ENCODE data around the gene ZNF346. TPM values are rescaled to one million over a fixed set of nuclear protein-coding genes. Genes with fewer than 3 reads are reported as not detected.
A peak's percentile ranks its signal among the peaks of the same experiment; 100 is the strongest.

The ZNF346 gene
- total RNA-seq, 1 donor from 2014 or later = 26.3 TPM

DNA sequence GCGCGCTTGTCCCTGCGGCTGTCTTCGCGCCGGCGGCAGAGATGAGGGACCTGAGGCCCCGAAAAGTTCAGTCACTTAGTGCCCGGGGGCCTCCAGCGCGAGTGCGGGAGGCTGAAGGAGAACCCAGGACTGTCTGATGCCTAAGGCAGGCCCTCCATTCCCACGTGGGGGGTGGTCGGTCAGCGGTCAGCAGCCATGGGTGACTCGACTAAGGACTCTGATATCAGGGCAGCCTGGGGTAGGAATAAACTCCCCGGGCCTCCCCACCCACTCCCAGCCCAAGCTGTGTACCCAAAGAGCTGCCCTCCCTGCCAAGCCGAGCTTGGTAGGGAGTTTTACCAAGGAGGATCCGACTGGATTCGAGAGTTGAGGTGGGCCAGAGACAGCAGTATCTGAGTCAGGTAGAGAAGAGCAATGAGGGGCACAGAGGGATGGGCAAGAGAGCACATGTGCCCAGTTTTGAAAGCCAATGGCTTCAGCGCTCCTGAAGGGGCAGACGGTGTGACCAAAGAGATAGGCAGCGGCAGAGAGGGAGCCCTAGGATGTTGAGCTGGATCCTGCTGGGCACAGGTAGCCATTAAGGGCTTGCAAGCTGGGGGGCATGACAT is 65.0 kb downstream of the ZNF346 start:
- no peak for DNase-seq (ENCODE audit: low spot score)
- peaks cover 33% of the 10 kb centered on the region for H3K4me1 Mint-ChIP-seq (ENCODE audit: unreplicated experiment)
- TF ChIP-seq, protein P1, sequence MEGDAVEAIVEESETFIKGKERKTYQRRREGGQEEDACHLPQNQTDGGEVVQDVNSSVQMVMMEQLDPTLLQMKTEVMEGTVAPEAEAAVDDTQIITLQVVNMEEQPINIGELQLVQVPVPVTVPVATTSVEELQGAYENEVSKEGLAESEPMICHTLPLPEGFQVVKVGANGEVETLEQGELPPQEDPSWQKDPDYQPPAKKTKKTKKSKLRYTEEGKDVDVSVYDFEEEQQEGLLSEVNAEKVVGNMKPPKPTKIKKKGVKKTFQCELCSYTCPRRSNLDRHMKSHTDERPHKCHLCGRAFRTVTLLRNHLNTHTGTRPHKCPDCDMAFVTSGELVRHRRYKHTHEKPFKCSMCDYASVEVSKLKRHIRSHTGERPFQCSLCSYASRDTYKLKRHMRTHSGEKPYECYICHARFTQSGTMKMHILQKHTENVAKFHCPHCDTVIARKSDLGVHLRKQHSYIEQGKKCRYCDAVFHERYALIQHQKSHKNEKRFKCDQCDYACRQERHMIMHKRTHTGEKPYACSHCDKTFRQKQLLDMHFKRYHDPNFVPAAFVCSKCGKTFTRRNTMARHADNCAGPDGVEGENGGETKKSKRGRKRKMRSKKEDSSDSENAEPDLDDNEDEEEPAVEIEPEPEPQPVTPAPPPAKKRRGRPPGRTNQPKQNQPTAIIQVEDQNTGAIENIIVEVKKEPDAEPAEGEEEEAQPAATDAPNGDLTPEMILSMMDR (IDR thresholded peaks at IDR 0.05; ENCODE audit: unreplicated experiment) = no peak
- peak overlapping the region; percentile 17 for H3K4me3 Mint-ChIP-seq (ENCODE audit: unreplicated experiment)
- peaks cover 27% of the 10 kb centered on the region for H3K27me3 Mint-ChIP-seq (ENCODE audit: unreplicated experiment)
- H3K27ac Mint-ChIP-seq (ENCODE audit: unreplicated experiment) = no peak overlapping the region
- no peaks in the 10 kb centered on the region for H3K9me3 Mint-ChIP-seq (ENCODE audit: unreplicated experiment)
- H3K36me3 Mint-ChIP-seq (ENCODE audit: low read depth, unreplicated experiment) = no peaks in the 10 kb centered on the region

DNA sequence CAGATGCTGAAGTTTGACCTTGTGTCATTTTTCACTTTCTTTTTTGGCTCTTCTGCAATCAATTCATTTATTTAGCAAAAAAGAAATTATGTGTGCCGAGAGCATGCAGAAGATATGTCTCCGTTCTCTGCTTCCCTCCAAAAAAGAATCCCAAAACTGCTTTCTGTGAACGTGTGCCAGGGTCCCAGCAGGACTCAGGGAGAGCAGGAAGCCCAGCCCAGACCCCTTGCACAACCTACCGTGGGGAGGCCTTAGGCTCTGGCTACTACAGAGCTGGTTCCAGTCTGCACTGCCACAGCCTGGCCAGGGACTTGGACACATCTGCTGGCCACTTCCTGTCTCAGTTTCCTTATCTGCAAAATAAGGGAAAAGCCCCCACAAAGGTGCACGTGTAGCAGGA is 66.6 kb downstream of the ZNF346 start:
- no peak overlapping the region for H3K27ac Mint-ChIP-seq (ENCODE audit: unreplicated experiment)
- TF ChIP-seq, protein P1 (IDR thresholded peaks at IDR 0.05; ENCODE audit: unreplicated experiment) = no peak
- peaks cover 20% of the 10 kb centered on the region for H3K27me3 Mint-ChIP-seq (ENCODE audit: unreplicated experiment)
- peaks cover 28% of the 10 kb centered on the region for H3K4me1 Mint-ChIP-seq (ENCODE audit: unreplicated experiment)
- no peak for DNase-seq (ENCODE audit: low spot score)
- no peaks in the 10 kb centered on the region for H3K9me3 Mint-ChIP-seq (ENCODE audit: unreplicated experiment)
- no peaks in the 10 kb centered on the region for H3K36me3 Mint-ChIP-seq (ENCODE audit: low read depth, unreplicated experiment)
- peak overlapping the region; percentile 78 for H3K4me3 Mint-ChIP-seq (ENCODE audit: unreplicated experiment)

DNA sequence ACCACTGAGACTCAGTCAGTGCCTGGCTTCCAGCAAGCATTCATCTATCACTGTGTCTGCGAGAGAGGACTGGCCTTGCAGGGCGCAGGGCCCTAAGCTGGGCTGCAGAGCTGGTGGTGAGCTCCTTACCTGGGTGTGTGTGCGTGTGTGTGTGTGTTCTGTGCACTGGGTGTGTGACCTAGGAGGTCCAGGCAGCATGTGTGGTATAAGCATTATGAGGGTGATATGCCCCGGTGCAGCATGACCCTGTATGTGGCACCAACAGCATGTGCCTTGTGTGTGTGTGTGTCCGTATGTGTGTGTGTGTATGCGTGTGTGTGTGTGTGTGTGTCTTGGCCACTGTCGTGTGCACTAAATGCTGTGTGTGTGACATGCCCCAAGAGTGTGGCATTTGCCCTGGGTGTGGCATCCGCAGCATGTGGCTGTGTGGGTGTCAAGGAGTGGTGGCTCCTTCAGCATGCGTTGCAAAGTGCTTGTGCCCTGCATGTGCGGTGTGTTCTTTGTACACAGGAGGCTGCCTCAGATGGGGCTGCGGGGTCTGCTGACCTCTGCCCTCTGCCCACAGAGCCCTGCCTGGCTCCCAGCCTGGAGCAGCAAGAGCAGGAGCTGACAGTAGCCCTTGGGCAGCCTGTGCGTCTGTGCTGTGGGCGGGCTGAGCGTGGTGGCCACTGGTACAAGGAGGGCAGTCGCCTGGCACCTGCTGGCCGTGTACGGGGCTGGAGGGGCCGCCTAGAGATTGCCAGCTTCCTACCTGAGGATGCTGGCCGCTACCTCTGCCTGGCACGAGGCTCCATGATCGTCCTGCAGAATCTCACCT is 67.5 kb downstream of the ZNF346 start:
- H3K27me3 Mint-ChIP-seq (ENCODE audit: unreplicated experiment) = peaks cover 21% of the 10 kb centered on the region
- no peak for DNase-seq (ENCODE audit: low spot score)
- TF ChIP-seq, protein P1 (IDR thresholded peaks at IDR 0.05; ENCODE audit: unreplicated experiment) = no peak
- H3K4me3 Mint-ChIP-seq (ENCODE audit: unreplicated experiment) = peak overlapping the region; percentile 23
- no peaks in the 10 kb centered on the region for H3K9me3 Mint-ChIP-seq (ENCODE audit: unreplicated experiment)
- no peaks in the 10 kb centered on the region for H3K36me3 Mint-ChIP-seq (ENCODE audit: low read depth, unreplicated experiment)
- no peak overlapping the region for H3K27ac Mint-ChIP-seq (ENCODE audit: unreplicated experiment)
- peaks cover 37% of the 10 kb centered on the region for H3K4me1 Mint-ChIP-seq (ENCODE audit: unreplicated experiment)

DNA sequence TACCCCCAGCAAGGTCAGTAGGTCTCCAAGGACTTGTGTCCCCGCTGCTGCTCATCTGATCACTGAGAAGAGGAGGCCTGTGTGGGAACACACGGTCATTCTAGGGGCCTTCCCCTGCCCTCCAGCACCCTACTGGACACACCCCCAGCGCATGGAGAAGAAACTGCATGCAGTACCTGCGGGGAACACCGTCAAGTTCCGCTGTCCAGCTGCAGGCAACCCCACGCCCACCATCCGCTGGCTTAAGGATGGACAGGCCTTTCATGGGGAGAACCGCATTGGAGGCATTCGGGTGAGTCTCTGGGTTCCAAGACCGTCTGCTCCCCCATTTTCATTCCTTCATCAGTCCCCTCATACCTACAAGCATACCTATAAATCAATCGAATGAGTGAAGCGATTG is 68.3 kb downstream of the ZNF346 start:
- TF ChIP-seq, protein P1 (IDR thresholded peaks at IDR 0.05; ENCODE audit: unreplicated experiment) = no peak
- no peak for DNase-seq (ENCODE audit: low spot score)
- H3K4me3 Mint-ChIP-seq (ENCODE audit: unreplicated experiment) = no peak overlapping the region
- peaks cover 43% of the 10 kb centered on the region for H3K4me1 Mint-ChIP-seq (ENCODE audit: unreplicated experiment)
- H3K36me3 Mint-ChIP-seq (ENCODE audit: low read depth, unreplicated experiment) = no peaks in the 10 kb centered on the region
- H3K27ac Mint-ChIP-seq (ENCODE audit: unreplicated experiment) = no peak overlapping the region
- peaks cover 21% of the 10 kb centered on the region for H3K27me3 Mint-ChIP-seq (ENCODE audit: unreplicated experiment)
- no peaks in the 10 kb centered on the region for H3K9me3 Mint-ChIP-seq (ENCODE audit: unreplicated experiment)

DNA sequence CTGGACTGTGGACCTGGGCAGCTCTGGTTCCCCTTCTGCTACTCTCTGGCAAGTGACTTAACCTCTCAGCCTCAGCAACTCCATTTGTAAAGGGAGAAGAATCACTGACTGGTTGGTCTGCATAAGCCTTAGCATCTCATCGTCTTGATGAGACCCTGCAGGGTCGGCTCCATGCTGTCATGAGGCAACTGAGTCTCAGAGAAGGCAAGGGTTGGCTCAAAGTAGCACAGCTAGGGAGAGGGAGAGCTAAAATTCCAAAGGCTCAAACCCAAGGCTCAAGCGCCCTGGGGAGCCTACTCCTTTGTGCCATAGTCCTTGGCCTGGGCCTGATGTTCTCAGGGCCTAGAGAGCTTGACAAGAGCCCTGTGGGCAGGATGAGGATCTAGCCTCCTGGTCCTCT is 68.7 kb downstream of the ZNF346 start:
- H3K9me3 Mint-ChIP-seq (ENCODE audit: unreplicated experiment) = no peaks in the 10 kb centered on the region
- no peaks in the 10 kb centered on the region for H3K36me3 Mint-ChIP-seq (ENCODE audit: low read depth, unreplicated experiment)
- peaks cover 18% of the 10 kb centered on the region for H3K27me3 Mint-ChIP-seq (ENCODE audit: unreplicated experiment)
- H3K27ac Mint-ChIP-seq (ENCODE audit: unreplicated experiment) = no peak overlapping the region
- no peak for DNase-seq (ENCODE audit: low spot score)
- TF ChIP-seq, protein P1 (IDR thresholded peaks at IDR 0.05; ENCODE audit: unreplicated experiment) = no peak
- peaks cover 40% of the 10 kb centered on the region for H3K4me1 Mint-ChIP-seq (ENCODE audit: unreplicated experiment)
- no peak overlapping the region for H3K4me3 Mint-ChIP-seq (ENCODE audit: unreplicated experiment)

Measured in endothelial cell (in vitro differentiated cells).